NCI-H748 (cell line): ENCODE measurements around the gene SLC2A3.
"Not testable (repeated sequence)": the region's sequence is repeated elsewhere in the genome, so short reads cannot be mapped to it uniquely, and the experiment has no call there.

Experiments used
- DNase-seq: peaks from one replicate; lab custom pipeline; 2025; ENCODE audit not compliant: unreplicated experiment; lab: John Stamatoyannopoulos, UW

The SLC2A3 gene

DNA sequence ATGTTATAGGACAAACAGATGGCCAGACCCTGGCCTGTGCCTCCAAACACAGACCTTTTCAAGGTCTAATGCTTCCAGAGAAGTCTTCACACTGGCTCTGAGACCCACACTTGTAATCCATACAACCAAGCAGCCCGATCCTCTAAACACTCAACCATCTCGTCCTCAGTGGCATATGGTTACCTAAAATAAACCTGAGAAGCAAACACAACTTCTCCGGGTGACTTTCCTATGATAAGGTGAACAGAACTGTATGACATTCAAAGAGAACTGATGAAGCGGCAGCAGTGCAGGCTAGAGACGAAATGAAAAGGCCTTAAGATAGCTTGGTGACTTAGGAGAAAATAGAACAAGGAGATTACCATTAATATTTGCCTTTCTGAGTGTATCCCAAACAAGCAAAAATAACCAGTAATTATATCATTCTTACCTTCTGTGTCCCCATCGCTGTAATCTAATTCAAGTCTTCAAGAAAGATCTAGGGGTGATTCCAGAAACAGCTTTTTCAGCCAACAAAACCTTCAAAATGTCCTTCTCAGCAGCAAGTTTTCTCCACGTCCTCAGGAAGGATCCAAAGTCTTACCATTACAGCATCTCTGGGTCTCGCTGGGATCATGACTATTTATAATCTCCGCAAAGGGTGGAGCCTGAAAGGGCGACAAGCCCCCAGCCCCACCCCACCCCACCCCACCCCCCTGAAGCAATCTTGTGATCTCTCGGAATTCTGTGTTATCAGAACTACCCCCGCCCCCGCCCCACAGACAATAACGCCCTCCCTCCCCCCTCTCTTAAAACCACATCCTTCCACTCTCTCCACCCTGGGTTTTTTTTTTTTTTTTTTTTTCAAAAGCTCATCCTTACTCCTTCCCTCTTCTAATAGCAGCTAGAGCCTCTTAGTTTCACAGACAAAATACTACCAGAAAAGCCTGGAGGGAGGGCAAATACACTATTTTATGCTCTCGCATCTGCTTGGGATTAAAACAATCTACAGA is at the start of gene SLC2A3:
SLC2A3 (minus strand) TSS at position 598 of the 992 bp plus-strand sequence; CDS start at position 445, 153 bp downstream.
- peak; percentile 66 for DNase-seq

- no peak for DNase-seq
Observed at GRCh38 chr12:7984900-7985299, 48.9 kb upstream of the SLC2A3 start.

DNA sequence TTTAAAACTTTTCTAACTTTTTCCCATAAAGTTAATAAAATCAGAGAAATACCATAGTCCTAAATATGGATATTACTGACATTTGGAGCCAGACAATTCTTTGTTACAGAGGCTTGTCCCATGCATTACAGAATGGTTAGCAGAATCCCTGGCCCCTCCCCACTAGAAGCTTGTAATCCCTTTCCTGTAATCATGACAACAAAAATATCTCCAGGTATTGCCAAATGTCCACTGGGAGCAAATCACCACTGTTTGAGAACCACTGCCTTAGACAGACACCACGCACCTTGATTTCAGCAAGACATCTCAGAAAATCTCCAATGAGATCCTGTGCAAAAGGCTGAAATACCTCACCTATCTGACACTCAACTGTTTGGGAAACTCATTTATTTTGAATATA is 47.5 kb upstream of the SLC2A3 start:
- not testable (repeated sequence) for DNase-seq

DNA sequence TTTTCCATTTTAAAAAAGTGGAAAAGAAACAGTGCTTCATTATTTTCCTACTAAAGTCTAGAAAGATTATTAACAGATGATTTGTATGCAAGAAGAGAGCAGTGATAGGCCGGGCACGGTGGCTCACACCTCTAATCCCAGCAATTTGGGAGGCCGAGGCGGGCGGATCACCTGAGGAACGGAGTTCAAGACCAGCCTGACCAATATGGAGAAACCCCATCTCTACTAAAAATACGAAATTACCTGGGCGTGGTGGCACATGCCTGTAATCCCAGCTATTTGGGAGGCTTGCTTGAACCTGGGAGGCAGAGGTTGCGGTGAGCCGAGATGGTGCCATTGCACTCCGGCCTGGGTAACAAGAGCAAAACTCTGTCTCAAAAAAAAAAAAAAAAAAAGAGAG is 47.0 kb upstream of the SLC2A3 start:
- DNase-seq = not testable (repeated sequence)

DNA sequence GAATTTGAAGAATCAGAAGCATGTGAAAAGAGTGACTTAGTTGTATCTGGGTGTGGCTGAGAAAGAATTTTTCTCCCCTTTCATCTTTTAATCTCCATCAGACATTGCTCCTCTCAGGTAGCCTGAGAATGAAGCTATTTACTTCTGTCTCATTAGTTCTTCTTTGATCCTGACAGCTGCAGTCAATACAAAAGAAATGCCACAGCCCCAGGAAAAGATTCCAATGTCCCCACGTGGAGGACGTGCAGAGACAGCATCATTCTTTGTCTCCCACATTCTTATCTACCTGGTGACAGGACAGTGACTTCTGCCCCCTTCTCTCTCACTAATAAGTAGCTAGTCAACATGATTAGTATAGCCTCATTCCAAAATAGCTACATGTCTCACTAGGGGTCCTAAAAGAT is 46.3 kb upstream of the SLC2A3 start:
- DNase-seq = not testable (repeated sequence)

DNA sequence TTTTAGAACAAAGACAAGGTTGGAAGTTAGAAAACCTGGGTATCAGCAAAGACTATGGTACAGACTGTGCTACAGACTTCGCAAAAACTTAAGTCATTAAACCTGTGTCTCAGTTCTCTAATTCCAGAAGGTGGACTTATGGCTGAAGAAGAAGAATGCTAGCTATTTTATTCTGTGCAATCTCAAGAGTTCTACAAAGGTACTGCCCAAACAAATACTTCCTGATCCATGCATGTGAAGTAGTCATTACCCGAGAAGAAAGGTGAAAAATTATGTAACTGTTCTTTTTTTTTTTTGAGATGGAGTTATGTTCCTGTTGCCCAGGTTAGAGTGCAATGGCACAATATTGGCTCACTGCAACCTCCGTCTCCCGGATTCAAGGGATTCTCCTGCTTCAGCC is 45.5 kb upstream of the SLC2A3 start:
- no peak for DNase-seq

DNA sequence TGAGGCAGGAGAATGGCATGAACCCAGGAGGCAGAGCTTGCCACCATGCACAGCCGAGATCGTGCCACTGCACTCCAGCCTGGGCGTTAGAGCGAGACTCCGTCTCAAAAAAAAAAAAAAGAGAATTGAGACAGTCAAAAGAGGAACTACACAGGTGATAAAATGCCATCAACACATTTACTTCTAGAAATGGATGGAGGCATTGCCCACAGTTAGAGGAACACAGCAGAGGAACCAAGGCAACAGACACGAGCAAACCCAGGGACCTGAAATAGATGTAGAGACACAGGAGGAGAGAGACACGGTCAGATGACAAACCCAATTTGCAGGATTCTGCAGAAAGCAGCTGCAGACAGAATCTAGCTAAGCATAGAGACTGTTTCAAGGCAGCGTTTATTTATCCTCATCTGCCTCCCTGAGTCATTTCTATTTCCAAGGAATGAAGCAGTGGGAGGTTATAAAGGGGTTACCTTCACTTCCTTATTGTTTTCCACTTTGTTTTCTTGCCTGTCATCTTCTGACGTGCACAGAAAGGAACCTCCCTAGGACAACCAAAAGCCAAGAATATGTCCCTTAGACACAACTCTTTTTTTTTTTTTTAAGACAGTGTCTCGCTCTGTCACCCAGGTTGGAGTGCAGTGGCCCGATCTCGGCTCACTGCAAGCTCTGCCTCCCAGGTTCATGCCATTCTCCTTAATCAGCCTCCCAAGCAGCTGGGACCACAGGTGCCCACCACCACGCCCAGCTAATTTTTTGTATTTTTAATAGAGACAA is 41.6 kb upstream of the SLC2A3 start:
- not testable (repeated sequence) for DNase-seq

DNA sequence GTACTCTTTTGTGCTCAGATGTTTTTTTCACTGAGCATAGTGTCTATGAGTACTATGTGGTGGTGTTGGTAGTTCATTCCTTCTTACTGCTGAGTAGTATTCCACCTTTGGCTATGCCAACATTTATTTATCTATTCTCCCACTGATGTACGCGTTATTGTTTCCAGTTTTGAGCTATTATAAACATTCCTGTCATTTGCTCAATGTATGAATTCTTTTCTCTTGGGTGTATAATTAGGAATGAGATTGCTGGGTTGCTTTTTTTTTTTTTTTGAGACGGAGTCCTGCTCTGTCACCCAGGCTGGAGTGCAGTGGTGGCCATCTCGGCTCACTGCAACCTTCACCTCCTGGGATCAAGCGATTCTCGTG is 37.5 kb upstream of the SLC2A3 start:
- no peak for DNase-seq

DNA sequence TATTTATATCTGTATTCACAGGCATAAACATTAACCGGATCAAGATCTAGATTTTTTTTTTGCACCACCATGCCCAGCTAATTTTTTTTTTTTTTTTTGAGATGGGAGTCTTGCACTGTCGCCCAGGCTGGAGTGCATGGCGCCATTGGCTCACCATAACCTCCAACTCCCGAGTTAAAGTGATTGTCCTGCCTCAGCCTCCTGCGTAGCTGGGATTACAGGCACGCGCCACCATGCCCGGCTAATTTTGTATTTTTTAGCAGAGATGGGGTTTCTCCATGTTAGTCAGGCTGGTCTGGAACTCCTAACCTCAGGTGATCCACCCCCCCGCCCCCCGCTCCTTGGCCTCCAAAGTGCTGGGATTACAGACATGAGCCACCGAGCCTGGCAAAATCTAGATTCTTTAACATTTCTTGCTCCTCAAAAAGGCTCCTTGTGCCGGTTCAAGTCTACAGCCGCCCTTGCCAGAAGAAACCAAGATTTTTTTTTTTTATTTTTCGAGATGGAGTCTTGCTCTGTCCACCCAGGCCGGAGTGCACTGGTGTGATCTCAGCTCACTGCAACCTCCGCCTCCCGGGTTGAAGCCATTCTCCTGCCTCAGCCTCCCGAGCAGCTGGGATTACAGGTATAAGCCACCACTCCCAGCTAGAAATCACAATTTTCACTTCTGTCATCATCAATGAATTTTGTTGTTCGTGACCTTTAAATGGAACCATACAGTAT is 36.9 kb upstream of the SLC2A3 start:
- no peak for DNase-seq

DNA sequence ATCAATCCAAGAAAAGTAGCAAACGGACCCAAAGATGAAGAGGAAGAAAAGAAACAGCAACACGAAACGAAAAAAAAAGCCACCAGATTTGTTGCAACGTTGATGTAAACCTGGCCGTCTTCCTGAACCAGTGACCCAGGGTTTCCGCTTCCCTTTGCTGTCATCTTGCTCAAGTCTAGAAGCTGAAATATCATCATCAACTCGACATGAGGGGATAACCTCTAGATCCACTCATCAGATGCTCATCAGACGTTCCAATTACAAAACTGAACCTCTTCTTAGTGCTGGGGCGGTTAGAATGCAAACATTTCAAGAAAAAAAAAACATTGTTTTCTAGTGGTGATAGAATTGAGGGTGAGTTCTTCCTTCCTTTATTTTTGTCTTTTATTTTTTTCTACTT is 36.3 kb upstream of the SLC2A3 start:
- DNase-seq = not testable (repeated sequence)

- DNase-seq = not testable (repeated sequence)
Observed at GRCh38 chr12:7971765-7972164, 35.8 kb upstream of the SLC2A3 start.

DNA sequence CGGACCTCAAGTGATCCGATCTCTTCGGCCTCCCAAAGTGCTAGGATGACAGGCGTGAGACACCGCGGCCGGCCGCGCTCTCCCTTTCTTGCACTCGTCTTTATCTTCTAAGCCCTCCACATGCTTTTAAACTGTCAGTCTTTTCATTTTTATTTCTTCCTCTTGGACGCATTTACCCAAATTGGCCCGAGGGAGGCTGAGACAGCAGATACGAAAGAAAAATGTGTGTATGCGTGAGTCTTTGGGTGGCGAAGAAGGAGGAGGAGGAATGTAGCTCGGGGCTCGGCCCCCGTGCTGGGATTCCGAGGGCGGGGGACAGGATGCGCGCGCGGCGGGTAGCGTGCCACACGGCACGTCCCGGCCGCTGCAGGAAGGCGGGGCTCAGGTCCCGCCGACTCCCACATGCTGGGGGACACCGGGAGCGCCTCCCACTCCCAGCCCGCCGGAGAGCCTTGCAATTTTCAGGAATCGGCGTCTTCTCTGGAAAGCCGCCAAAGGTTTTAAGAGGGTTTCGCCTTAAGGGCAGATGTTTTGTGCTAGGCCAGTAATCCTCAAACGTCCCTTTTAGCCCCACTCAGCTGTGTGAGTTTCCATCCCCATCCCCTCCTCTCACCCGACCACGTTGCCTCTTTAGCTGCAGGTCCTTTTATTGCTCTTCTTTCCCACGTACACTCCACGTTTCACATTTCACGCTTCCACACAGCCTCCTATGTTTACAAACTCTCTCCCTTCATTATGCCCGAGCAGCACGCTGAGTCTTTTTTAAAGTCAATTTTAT is 34.7 kb upstream of the SLC2A3 start:
- peak; percentile 93 for DNase-seq

DNA sequence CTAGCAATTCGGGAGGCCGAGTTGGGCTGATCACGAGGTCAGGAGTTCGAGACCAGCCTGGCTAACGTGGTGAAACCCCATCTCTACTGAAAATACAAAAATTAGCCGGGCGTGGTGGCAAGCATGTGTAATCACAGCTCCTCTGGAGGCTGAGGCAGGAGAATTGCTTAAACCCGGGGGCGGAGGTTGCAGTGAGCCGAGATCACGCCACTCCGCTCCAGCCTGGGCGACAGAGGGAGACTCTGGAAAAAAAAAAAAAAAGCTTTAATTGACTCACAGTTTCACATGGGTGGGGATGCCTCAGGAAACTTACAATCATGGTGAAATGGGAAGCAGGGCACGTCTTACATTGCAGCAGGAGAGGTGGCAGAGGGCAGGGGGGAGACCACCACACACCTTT is 30.6 kb upstream of the SLC2A3 start:
- DNase-seq = no peak

- not testable (repeated sequence) for DNase-seq
Observed at GRCh38 chr12:7964669-7965068, 28.7 kb upstream of the SLC2A3 start.

DNA sequence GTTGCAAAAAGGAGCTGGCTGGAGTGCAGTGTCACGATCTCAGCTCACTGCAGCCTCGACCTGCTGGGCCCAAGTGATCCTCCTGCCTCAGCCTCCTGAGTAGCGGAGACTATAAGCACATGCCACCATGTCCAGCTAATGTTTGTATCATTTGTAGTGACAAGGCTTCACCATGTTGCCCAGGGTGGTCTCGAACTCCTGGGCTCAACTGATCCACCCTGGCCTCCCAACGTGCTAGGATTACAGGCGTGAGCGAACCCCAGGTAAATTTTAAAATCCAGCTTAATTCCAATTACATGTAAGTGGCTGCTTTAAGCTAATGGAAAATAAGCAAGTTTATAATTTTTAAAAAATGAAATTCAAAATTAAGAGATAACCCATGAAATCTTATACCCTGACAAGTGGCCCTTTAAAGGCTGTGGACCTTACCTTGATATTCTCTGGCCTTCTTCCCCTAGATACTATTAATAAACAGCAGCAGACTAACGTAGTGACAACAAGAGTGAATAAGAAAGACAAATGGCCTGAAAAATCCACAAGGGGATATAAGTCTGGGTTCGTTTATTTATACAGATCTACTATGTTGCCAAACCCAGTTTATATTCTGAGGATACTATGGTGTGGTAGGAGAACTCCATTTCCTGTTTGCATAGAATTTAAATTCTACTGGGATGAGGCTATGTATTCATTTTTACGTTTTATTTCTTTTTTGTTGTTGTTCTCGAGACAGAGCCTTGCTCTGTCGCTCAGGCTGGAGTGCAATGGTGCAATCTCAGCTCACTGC is 25.6 kb upstream of the SLC2A3 start:
- DNase-seq = no peak

DNA sequence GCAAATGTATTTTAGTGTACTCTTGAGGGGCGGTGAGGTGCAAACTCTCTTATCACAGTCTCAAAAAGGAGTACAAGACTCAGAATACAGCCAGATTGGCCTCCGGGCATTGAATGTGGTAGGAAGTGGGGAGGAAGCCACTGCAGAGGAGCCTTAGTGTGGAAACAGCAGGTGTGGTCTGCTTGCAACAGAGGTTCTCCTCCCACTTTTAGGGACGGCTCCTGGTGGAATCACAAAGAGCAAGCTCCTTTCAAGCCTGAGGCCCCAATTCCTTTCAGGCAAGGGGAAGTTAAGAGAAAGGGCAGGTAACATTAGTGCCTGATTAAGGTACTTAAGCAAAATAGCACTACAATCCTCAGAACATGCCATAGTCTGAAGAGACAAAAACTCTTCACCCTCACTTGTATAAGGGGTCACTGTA is 23.7 kb upstream of the SLC2A3 start:
- DNase-seq = no peak

DNA sequence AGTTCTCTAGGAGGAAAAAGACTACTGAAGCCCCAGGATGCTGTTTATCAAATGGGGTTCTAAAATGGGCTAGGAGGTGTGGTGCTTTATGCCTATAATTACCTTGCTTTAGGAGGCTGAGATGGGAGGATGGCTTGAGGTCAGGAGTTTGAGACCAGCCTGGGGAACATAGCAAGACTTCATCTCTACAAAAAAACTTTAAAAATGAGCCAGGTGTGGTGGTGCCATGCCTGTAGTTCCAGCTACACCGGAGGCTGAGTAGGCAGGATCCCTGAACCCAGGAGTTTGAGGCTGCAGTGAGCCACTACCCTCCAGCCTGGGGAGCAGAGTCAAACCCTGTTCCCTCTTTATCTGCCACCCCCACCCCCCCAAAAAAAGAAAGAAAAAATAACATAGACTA is 23.3 kb upstream of the SLC2A3 start:
- no peak for DNase-seq

- DNase-seq = not testable (repeated sequence)
Observed at GRCh38 chr12:7954877-7955276, 18.9 kb upstream of the SLC2A3 start.

GRCh38 chr12:7954418-7954817 is 18.4 kb upstream of the SLC2A3 start:
- DNase-seq = not testable (repeated sequence)

DNA sequence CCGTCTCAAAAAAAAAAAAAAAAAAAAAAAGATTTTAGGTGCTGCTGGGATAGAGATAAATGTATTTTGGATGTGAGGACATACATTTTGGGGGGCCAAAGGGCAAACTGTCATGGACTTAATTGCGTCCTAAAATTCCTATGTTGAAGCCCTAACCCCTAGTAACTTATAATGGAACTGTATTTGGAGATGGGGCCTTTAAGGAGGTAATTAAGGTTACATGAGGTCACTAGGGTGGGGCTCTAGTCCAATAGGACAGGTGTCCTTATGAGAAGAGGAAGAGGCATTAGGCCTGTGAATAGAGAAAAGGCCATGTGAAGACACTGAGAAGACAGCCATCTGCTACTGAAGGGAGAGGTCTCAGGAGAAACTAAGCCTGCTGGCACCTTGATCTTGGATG is 17.9 kb upstream of the SLC2A3 start:
- not testable (repeated sequence) for DNase-seq
